Loucy (cell line): ENCODE results near the gene NHLH2.

ENCODE experiments used
- H2AFZ ChIP-seq: fragments of 200-600 bp; sonication (generic); 2 replicates; pipeline ENCODE4 v1.6.0; 2016; ENCODE audit warnings: antibody characterized with exemption, mild to moderate bottlenecking, low read length, moderate library complexity
- H3F3A ChIP-seq: fragments of 200-600 bp; 2 replicates; pipeline ENCODE4 v1.6.0; 2016; ENCODE audit warnings: antibody characterized with exemption, low read depth, mild to moderate bottlenecking
- H3K27me3 ChIP-seq: fragments of 200-600 bp; sonication (generic); 2 replicates; pipeline ENCODE4 v1.6.1; 2014; ENCODE audit warnings: low read length, mild to moderate bottlenecking; ENCODE audit not compliant: insufficient read depth, poor library complexity, severe bottlenecking
- H3K36me3 ChIP-seq: fragments of 200-600 bp; sonication (generic); 2 replicates; pipeline ENCODE4 v1.6.1; 2016; ENCODE audit warnings: low read length; ENCODE audit not compliant: insufficient read depth
- H3K4me1 ChIP-seq: fragments of 200-600 bp; sonication (generic); 2 replicates; pipeline ENCODE4 v1.5.1; 2014; ENCODE audit warnings: low read length, mild to moderate bottlenecking; ENCODE audit not compliant: insufficient read depth, poor library complexity, severe bottlenecking
- H3K4me2 ChIP-seq: fragments of 200-600 bp; sonication (generic); 2 replicates; pipeline ENCODE4 v1.6.0; 2014; ENCODE audit warnings: antibody characterized with exemption, low read length, low read depth, mild to moderate bottlenecking; ENCODE audit not compliant: poor library complexity, severe bottlenecking
- H3K4me3 ChIP-seq: fragments of 200-600 bp; sonication (generic); 2 replicates; pipeline ENCODE4 v1.5.1; 2014; ENCODE audit warnings: low read length, mild to moderate bottlenecking, mixed read lengths; ENCODE audit not compliant: poor library complexity, severe bottlenecking
- H3K79me2 ChIP-seq: fragments of 200-600 bp; sonication (generic); 2 replicates; pipeline ENCODE4 v1.6.1; 2014; ENCODE audit warnings: low read length; ENCODE audit not compliant: insufficient read depth
- H3K9ac ChIP-seq: fragments of 200-600 bp; sonication (generic); 2 replicates; pipeline ENCODE4 v1.6.0; 2014; ENCODE audit warnings: mild to moderate bottlenecking, low read depth, low read length, moderate library complexity; ENCODE audit not compliant: poor library complexity, severe bottlenecking
- H3K9me2 ChIP-seq: fragments of 200-600 bp; sonication (generic); replicated peaks from 2 replicates; pipeline ENCODE4 v1.6.1; 2016; ENCODE audit warnings: low read depth, low read length, mixed read lengths
- H3K9me3 ChIP-seq: fragments of 200-600 bp; sonication (generic); 2 replicates; pipeline ENCODE4 v1.6.1; 2014; ENCODE audit warnings: mild to moderate bottlenecking, antibody characterized with exemption, low read length, low read depth; ENCODE audit not compliant: insufficient read depth
- H4K20me1 ChIP-seq: fragments of 200-600 bp; sonication (generic); 2 replicates; pipeline ENCODE4 v1.6.0; 2014; ENCODE audit warnings: antibody characterized with exemption, low read length, mild to moderate bottlenecking; ENCODE audit not compliant: insufficient read depth, poor library complexity, severe bottlenecking
- EZH2phosphoT487 ChIP-seq: fragments of 200-600 bp; IDR thresholded peaks from 2 replicates; pipeline ENCODE4 v1.6.1; 2018; ENCODE audit warnings: antibody characterized with exemption, mild to moderate bottlenecking, moderate library complexity, borderline replicate concordance
- TF ChIP-seq, protein P1 (sequence below): fragments of 200-600 bp; sonication (generic); conservative IDR thresholded peaks from 2 replicates; pipeline ENCODE4 v1.5.1; 2014; ENCODE audit warnings: mild to moderate bottlenecking, antibody characterized with exemption, low read length

NHLH2 gene

DNA sequence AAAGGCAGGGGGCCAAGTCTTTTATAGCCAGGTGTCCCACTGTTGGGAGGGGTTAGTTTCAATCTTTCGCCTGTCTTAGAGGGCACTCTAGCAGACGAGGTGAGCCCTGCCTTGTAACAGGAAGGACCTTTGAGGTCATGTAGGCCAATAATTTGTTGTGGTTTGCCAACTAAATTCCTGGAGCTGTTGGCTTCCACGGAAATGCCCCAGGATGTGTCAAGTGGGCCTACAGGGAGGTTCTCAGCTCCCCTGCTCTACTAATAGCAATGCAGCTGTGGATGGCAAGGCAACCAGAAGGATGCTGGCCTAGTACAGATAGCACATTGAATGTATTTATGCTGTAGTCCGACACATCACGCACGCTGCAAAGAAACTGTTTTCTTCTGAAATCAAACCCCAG lies 50.1 kb downstream of the NHLH2 start:
- Histone ChIP-seq H4K20me1 (no peaks in the 10 kb centered on the region), H3K9me3 (peaks cover 3% of the 10 kb centered on the region; the same call in 1 of the 2 replicates), H3K4me1 (no peaks in the 10 kb centered on the region), H3K4me3 (no peak overlapping the region), H3K27me3 (no peaks in the 10 kb centered on the region), H3K4me2 (no peak overlapping the region), H3K9ac (no peak overlapping the region), H3K79me2 (no peaks in the 10 kb centered on the region), H3K9me2 (no peaks in the 10 kb centered on the region), H3K36me3 (no peaks in the 10 kb centered on the region), H3F3A (no peaks in the 10 kb centered on the region), H2AFZ (no peak overlapping the region)
- TF ChIP-seq, protein P1, sequence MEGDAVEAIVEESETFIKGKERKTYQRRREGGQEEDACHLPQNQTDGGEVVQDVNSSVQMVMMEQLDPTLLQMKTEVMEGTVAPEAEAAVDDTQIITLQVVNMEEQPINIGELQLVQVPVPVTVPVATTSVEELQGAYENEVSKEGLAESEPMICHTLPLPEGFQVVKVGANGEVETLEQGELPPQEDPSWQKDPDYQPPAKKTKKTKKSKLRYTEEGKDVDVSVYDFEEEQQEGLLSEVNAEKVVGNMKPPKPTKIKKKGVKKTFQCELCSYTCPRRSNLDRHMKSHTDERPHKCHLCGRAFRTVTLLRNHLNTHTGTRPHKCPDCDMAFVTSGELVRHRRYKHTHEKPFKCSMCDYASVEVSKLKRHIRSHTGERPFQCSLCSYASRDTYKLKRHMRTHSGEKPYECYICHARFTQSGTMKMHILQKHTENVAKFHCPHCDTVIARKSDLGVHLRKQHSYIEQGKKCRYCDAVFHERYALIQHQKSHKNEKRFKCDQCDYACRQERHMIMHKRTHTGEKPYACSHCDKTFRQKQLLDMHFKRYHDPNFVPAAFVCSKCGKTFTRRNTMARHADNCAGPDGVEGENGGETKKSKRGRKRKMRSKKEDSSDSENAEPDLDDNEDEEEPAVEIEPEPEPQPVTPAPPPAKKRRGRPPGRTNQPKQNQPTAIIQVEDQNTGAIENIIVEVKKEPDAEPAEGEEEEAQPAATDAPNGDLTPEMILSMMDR: no peak
- TF ChIP-seq EZH2phosphoT487: no peak

DNA sequence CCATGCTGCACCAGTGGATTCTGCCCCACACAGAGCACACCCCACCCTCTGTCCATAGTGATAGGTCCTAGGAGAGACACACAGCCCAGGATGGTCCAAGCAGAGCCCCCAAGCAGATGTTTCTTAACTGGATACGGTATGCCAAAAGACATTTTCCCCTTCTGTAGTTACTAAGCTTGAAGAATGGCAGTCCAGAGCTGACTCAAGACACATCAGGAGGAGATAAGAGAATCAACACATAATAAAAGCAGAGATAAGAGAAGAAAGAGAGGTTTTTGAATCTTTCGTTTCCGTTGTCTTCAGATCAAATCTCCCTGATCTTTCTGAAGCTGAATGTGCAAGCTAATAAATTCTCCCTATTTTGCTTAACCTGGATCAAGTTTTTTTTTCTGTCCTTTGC lies 50.6 kb downstream of the NHLH2 start:
- Histone ChIP-seq H3K4me2 (no peak overlapping the region), H3F3A (no peaks in the 10 kb centered on the region), H3K36me3 (no peaks in the 10 kb centered on the region), H3K27me3 (no peaks in the 10 kb centered on the region), H4K20me1 (no peaks in the 10 kb centered on the region), H3K9me2 (no peaks in the 10 kb centered on the region), H3K4me3 (no peak overlapping the region), H3K9me3 (peaks cover 3% of the 10 kb centered on the region; the same call in 1 of the 2 replicates), H3K79me2 (no peaks in the 10 kb centered on the region), H3K9ac (no peak overlapping the region), H3K4me1 (no peaks in the 10 kb centered on the region), H2AFZ (no peak overlapping the region)
- TF ChIP-seq EZH2phosphoT487: no peak
- TF ChIP-seq, protein P1: no peak
